CD4-positive, CD25-positive, alpha-beta regulatory T cell (primary cell): ENCODE measurements around the gene LENG1. TPM values are rescaled to one million over a fixed set of nuclear protein-coding genes. Genes with fewer than 3 reads are reported as not detected.
"Not testable (repeated sequence)": the region's sequence is repeated elsewhere in the genome, so short reads cannot be mapped to it uniquely, and the experiment has no call there.

Source experiments
- ATAC-seq, 2 donors: fragments of 150-1000 bp; cut with Tn5 transposase; one replicate each; pipeline ENCODE4 v1.10.0; 2021; ENCODE audit warnings: low read depth in 2 of 2, moderate number of reproducible peaks in 2 of 2, moderate library complexity in 1 of 2
- DNase-seq, 3 donors: peaks; one replicate each; pipeline versions ENCODE4 v3.0.0 to v3.0.0-alpha.2; 2012 to 2022; ENCODE audit warnings: mixed read lengths in 1 of 3
- H3K27ac ChIP-seq: one replicate; pipeline ENCODE4 v1.7.0; 2013; ENCODE audit warnings: mild to moderate bottlenecking, low read length; ENCODE audit not compliant: insufficient read depth, poor library complexity, severe bottlenecking
- H3K27me3 ChIP-seq: one replicate; pipeline ENCODE4 v1.7.0; 2013; ENCODE audit warnings: low read length; ENCODE audit not compliant: control insufficient read depth, insufficient read depth
- H3K36me3 ChIP-seq: one replicate; pipeline ENCODE4 v1.7.0; 2013; ENCODE audit warnings: mild to moderate bottlenecking, low read length, moderate library complexity; ENCODE audit not compliant: control insufficient read depth, insufficient read depth
- H3K4me1 ChIP-seq: 2 replicates; pipeline ENCODE4 v1.7.0; 2013; ENCODE audit warnings: mild to moderate bottlenecking, low read length; ENCODE audit not compliant: insufficient read depth, control insufficient read depth, poor library complexity, severe bottlenecking
- H3K4me3 ChIP-seq: one replicate; pipeline ENCODE4 v1.7.0; 2013; ENCODE audit warnings: low read depth, mild to moderate bottlenecking, low read length, moderate library complexity
- H3K9me3 ChIP-seq, 2 experiments: 1 replicate in 1 of 2; 2 replicates in 1 of 2; pipeline ENCODE4 v1.7.0; 2013; ENCODE audit warnings: low read length in 2 of 2, mild to moderate bottlenecking in 1 of 2, moderate library complexity in 1 of 2; ENCODE audit not compliant: control insufficient read depth in 2 of 2
- H3K27ac Mint-ChIP-seq, 3 donors: one replicate each; pipeline ENCODE4 v1.8.0; 2020 to 2022; ENCODE audit warnings: mild to moderate bottlenecking in 3 of 3, mixed read lengths in 3 of 3, moderate library complexity in 2 of 3
- H3K27me3 Mint-ChIP-seq: one replicate; pipeline ENCODE4 v1.8.0; 2022; ENCODE audit warnings: mild to moderate bottlenecking, mixed read lengths
- H3K36me3 Mint-ChIP-seq: one replicate; pipeline ENCODE4 v1.8.0; 2020; ENCODE audit warnings: mixed read lengths
- H3K4me1 Mint-ChIP-seq, 4 donors: one replicate each; pipeline ENCODE4 v1.8.0; 2020 to 2022; ENCODE audit warnings: mixed read lengths in 4 of 4, mild to moderate bottlenecking in 1 of 4
- H3K4me3 Mint-ChIP-seq, 4 donors: one replicate each; pipeline ENCODE4 v1.8.0; 2020 to 2022; ENCODE audit warnings: mild to moderate bottlenecking in 4 of 4, mixed read lengths in 4 of 4, moderate library complexity in 3 of 4
- H3K9me3 Mint-ChIP-seq, 7 donors: one replicate each; pipeline ENCODE4 v1.8.0; 2020 to 2022; ENCODE audit warnings: mixed read lengths in 7 of 7, mild to moderate bottlenecking in 3 of 7, moderate library complexity in 2 of 7
- polyA plus RNA-seq, 4 donors: library from polyadenylated mRNA; unstranded; fragments of 300-500 nt; fragmentation: Illumina TruSeq; gene quantifications; one replicate each; pipeline ENCODE4 v1.2.3, GENCODE V29; 2021
- total RNA-seq: library from RNA; stranded (reverse); gene quantifications from one replicate; pipeline ENCODE4 v1.2.3, GENCODE V29; 2022

Gene LENG1
- total RNA-seq (9.3 TPM), polyA plus RNA-seq (10 to 100 TPM; 12.2 to 17.5 (median 13.8) TPM)

GRCh38 chr19:54159352-54160181 lies at the start of gene LENG1:
TSS of gene LENG1 (minus strand) at chr19:54159721. CDS start at chr19:54159695, 26 bp downstream.
- Histone ChIP-seq H3K4me3 (peak within 1 kb of the TSS; percentile 98), H3K4me1 (peaks cover 59% of the 10 kb centered on the region), H3K9me3 (no peaks in the 10 kb centered on the region), H3K36me3 (peaks cover 36% of the 10 kb centered on the region), H3K27ac (peak within 1 kb of the TSS; percentile 89), H3K27me3 (no peaks in the 10 kb centered on the region)
- Mint-ChIP-seq H3K27me3 (peaks cover 1% of the 10 kb centered on the region), H3K4me3 (peak within 1 kb of the TSS; percentile 94 to 100 (median 99)), H3K9me3 (no peaks in the 10 kb centered on the region), H3K36me3 (peaks cover 14% of the 10 kb centered on the region), H3K27ac (peak within 1 kb of the TSS; percentile 97 to 100 (median 100)), H3K4me1 (peaks cover 16 to 68% (median 35%) of the 10 kb centered on the region in 4 donors)
- peak; percentile 89 to 92 for ATAC-seq
- peak; percentile 99 to 100 (median 99) for DNase-seq

- Mint-ChIP-seq H3K36me3 (peaks cover 32% of the 10 kb centered on the region), H3K27me3 (no peaks in the 10 kb centered on the region), H3K9me3 (peaks cover 0 to 2% (median 0%) of the 10 kb centered on the region in 7 donors), H3K4me1 (peaks cover 0 to 75% (median 50%) of the 10 kb centered on the region in 4 donors), H3K27ac (peak overlapping the region in 1 of 3 donors; percentile 75), H3K4me3 (peak overlapping the region in 1 of 4 donors; percentile 70)
- no peaks in the 10 kb centered on the region for H3K27me3 ChIP-seq
- H3K36me3 ChIP-seq: peaks cover 42% of the 10 kb centered on the region
- H3K4me3 ChIP-seq: no peak overlapping the region
- DNase-seq (no peak), ATAC-seq (no peak)
- H3K9me3 ChIP-seq: no peaks in the 10 kb centered on the region
- no peak overlapping the region for H3K27ac ChIP-seq
- peaks cover 50% of the 10 kb centered on the region for H3K4me1 ChIP-seq
These were observed 49.2 kb upstream of the LENG1 start for GRCh38 chr19:54208784-54209057.

- H3K27me3 Mint-ChIP-seq: no peaks in the 10 kb centered on the region
- peaks cover 0 to 81% (median 51%) of the 10 kb centered on the region in 4 donors for H3K4me1 Mint-ChIP-seq
- peaks cover 0 to 2% (median 0%) of the 10 kb centered on the region in 7 donors for H3K9me3 Mint-ChIP-seq
- Histone ChIP-seq H3K27ac (no peak overlapping the region), H3K4me1 (peaks cover 56% of the 10 kb centered on the region), H3K9me3 (no peaks in the 10 kb centered on the region), H3K27me3 (no peaks in the 10 kb centered on the region), H3K4me3 (no peak overlapping the region), H3K36me3 (peaks cover 48% of the 10 kb centered on the region)
- H3K36me3 Mint-ChIP-seq: peaks cover 32% of the 10 kb centered on the region
- DNase-seq: no peak
- H3K4me3 Mint-ChIP-seq: peak overlapping the region in 3 of 4 donors; percentile 48 to 73 (median 70)
- ATAC-seq: peak; percentile 6 to 10
- H3K27ac Mint-ChIP-seq: peak overlapping the region; percentile 65 to 89 (median 75)
These were observed 48.7 kb upstream of the LENG1 start for GRCh38 chr19:54207983-54208783.

DNA sequence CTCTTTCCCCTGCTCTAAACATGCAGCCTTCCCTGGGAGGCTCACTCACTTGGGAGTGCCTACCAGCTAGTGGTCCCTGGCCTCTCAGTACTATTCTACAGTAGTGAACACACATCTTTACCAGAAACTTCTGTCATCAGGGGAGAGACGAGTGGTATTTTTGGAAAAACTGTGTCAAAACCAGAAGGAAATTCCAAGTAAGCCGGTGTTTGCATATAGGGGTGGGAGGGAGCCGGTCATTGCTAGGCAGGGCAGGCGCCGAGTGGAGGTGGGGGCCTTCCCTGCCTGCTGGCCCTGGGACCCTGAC lies 48.1 kb upstream of the LENG1 start:
- ATAC-seq (no peak), DNase-seq (no peak)
- peaks cover 61% of the 10 kb centered on the region for H3K4me1 ChIP-seq
- Mint-ChIP-seq H3K9me3 (peaks cover 0 to 2% (median 0%) of the 10 kb centered on the region in 7 donors), H3K4me1 (peaks cover 0 to 85% (median 54%) of the 10 kb centered on the region in 4 donors), H3K27me3 (no peaks in the 10 kb centered on the region), H3K27ac (peak overlapping the region; percentile 65 to 89 (median 72)), H3K36me3 (peaks cover 35% of the 10 kb centered on the region), H3K4me3 (peak overlapping the region in 2 of 4 donors; percentile 7 to 48)
- H3K4me3 ChIP-seq: no peak overlapping the region
- peaks cover 53% of the 10 kb centered on the region for H3K36me3 ChIP-seq
- H3K27me3 ChIP-seq: no peaks in the 10 kb centered on the region
- no peaks in the 10 kb centered on the region for H3K9me3 ChIP-seq
- no peak overlapping the region for H3K27ac ChIP-seq

DNA sequence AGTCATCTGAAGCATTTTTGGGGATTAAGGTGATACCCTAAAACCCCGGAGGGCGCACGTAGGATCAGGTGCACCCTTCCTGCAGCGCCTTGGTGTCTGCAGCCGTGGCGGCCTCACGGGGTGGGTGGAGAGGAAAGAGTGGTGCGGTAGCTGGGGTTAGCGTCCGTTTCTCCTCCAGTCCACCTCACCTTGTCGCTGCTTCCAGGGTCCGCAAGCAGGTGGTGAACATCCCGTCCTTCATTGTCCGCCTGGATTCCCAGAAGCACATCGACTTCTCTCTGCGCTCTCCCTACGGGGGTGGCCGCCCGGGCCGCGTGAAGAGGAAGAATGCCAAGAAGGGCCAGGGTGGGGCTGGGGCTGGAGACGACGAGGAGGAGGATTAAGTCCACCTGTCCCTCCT lies 47.7 kb upstream of the LENG1 start:
- Mint-ChIP-seq H3K36me3 (peaks cover 39% of the 10 kb centered on the region), H3K4me1 (peaks cover 0 to 89% (median 57%) of the 10 kb centered on the region in 4 donors), H3K4me3 (peak overlapping the region in 2 of 4 donors; percentile 7 to 48), H3K27ac (peak overlapping the region in 1 of 3 donors; percentile 72)
- H3K4me3 ChIP-seq, ATAC-seq, H3K27me3 ChIP-seq, H3K9me3 ChIP-seq, DNase-seq, H3K9me3 Mint-ChIP-seq, H3K27ac ChIP-seq, H3K27me3 Mint-ChIP-seq: not testable (repeated sequence)
- H3K36me3 ChIP-seq: peaks cover 58% of the 10 kb centered on the region
- peaks cover 66% of the 10 kb centered on the region for H3K4me1 ChIP-seq

DNA sequence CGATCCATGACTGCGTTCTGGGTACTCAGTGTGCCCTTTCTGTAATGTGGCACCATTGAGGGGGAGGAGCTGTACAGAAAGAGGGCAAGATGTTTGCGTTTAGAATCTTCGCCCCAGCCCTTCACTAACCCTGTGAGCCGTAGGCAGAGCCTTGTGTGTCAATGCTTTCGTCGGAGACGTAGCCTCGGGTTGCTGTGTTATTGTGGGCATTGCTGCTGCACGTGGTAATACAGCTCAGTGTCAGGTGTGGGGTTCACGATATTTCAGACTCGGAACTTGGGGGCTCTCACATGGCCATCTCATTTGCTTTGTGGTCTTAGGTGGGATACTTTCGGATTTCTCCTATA lies 47.3 kb upstream of the LENG1 start:
- no peak overlapping the region for H3K4me3 ChIP-seq
- H3K4me1 Mint-ChIP-seq: peaks cover 0 to 93% (median 59%) of the 10 kb centered on the region in 4 donors
- peak overlapping the region in 1 of 4 donors; percentile 38 for H3K4me3 Mint-ChIP-seq

GRCh38 chr19:54206030-54206830 lies 46.7 kb upstream of the LENG1 start:
- no peak overlapping the region for H3K4me3 ChIP-seq
- no peaks in the 10 kb centered on the region for H3K27me3 ChIP-seq
- Mint-ChIP-seq H3K27me3 (no peaks in the 10 kb centered on the region), H3K4me1 (peaks cover 0 to 97% (median 62%) of the 10 kb centered on the region in 4 donors), H3K27ac (peak overlapping the region in 1 of 3 donors; percentile 20), H3K36me3 (peaks cover 42% of the 10 kb centered on the region), H3K4me3 (peak overlapping the region in 2 of 4 donors; percentile 38), H3K9me3 (peaks cover 0 to 2% (median 0%) of the 10 kb centered on the region in 7 donors)
- H3K36me3 ChIP-seq: peaks cover 61% of the 10 kb centered on the region
- peaks cover 75% of the 10 kb centered on the region for H3K4me1 ChIP-seq
- ATAC-seq (no peak), DNase-seq (no peak)
- no peak overlapping the region for H3K27ac ChIP-seq
- no peaks in the 10 kb centered on the region for H3K9me3 ChIP-seq

More for the DNA sequence above, 47.3 kb upstream of the LENG1 start:
- Mint-ChIP-seq H3K9me3 (peaks cover 0 to 2% (median 0%) of the 10 kb centered on the region in 7 donors), H3K27ac (peak overlapping the region in 1 of 3 donors; percentile 20), H3K27me3 (no peaks in the 10 kb centered on the region), H3K36me3 (peaks cover 42% of the 10 kb centered on the region)
- peaks cover 61% of the 10 kb centered on the region for H3K36me3 ChIP-seq
- no peak overlapping the region for H3K27ac ChIP-seq
- no peaks in the 10 kb centered on the region for H3K9me3 ChIP-seq
- no peak for ATAC-seq
- DNase-seq: no peak
- no peaks in the 10 kb centered on the region for H3K27me3 ChIP-seq
- H3K4me1 ChIP-seq: peaks cover 70% of the 10 kb centered on the region
